ENCODE measurements around the gene TAB2. TPM values are rescaled to one million over a fixed set of nuclear protein-coding genes. Genes with fewer than 3 reads are reported as not detected.

Gene TAB2
- total RNA-seq, 1 experiment from 2014 or later = 56.2 TPM

- peaks cover 46% of the 10 kb centered on the region for H3K79me2 ChIP-seq (ENCODE audit: insufficient read depth, low read length)
- peaks cover 5% of the 10 kb centered on the region; the same call in 1 of the 2 replicates for H3K4me1 ChIP-seq (ENCODE audit: insufficient read depth, low read length)
- Mint-ChIP-seq H3K4me1 (peaks cover 65 to 68% of the 10 kb centered on the region in 2 experiments), H3K27me3 (ENCODE audit: low read depth) (no peaks in the 10 kb centered on the region), H3K36me3 (ENCODE audit: insufficient read depth in 1 of 3, low read depth in 3 of 3) (peaks cover 0 to 9% (median 4%) of the 10 kb centered on the region in 3 experiments; a peak in 5 of 7 replicates), H3K4me3 (no peak overlapping the region), H3K27ac (peak overlapping the region in 1 of 3 experiments; percentile 26; a peak in 1 of 7 replicates), H3K9me3 (no peaks in the 10 kb centered on the region)
- no peak overlapping the region for H3K4me2 ChIP-seq (ENCODE audit: insufficient read depth, insufficient read length, low read length)
- H3K18ac ChIP-seq (ENCODE audit: insufficient read length, low read depth, low read length) = no peak overlapping the region
- H2BK20ac ChIP-seq (ENCODE audit: low read depth, low read length, poor library complexity, severe bottlenecking) = no peak overlapping the region
- H2BK5ac ChIP-seq (ENCODE audit: insufficient read length, low read length) = no peak overlapping the region
- H3K27ac ChIP-seq (ENCODE audit: insufficient read length, low read depth, low read length) = no peak overlapping the region
- no peak overlapping the region for H3K14ac ChIP-seq (ENCODE audit: insufficient read depth, low read length)
- H3K56ac ChIP-seq (ENCODE audit: insufficient read length, low read depth, low read length) = no peak overlapping the region
- H4K91ac ChIP-seq (ENCODE audit: insufficient read length, low read depth, low read length) = no peak overlapping the region
- no peak overlapping the region for H2BK15ac ChIP-seq (ENCODE audit: low read depth, low read length)
- H3K9me3 ChIP-seq (ENCODE audit: control insufficient read depth, low read depth, low read length) = no peaks in the 10 kb centered on the region
- H2BK120ac ChIP-seq (ENCODE audit: low read depth, low read length, poor library complexity, severe bottlenecking) = no peak overlapping the region
- WGBS (ENCODE audit: extremely low coverage, insufficient read length, low lambda C conversion rate) = no CpG with 5 or more reads among the region's 3 CpGs
- H4K20me1 ChIP-seq (ENCODE audit: control insufficient read depth, insufficient read depth, insufficient read length) = no peaks in the 10 kb centered on the region
- no peak overlapping the region for H2BK12ac ChIP-seq (ENCODE audit: insufficient read length, low read depth, low read length)
- no peaks in the 10 kb centered on the region for H3K27me3 ChIP-seq (ENCODE audit: insufficient read depth, low read length)
- H3K79me1 ChIP-seq (ENCODE audit: insufficient read depth, low read depth, low read length, poor library complexity, severe bottlenecking) = peaks cover 5% of the 10 kb centered on the region
- H3K4ac ChIP-seq (ENCODE audit: low read depth, low read length) = no peak overlapping the region
- TF ChIP-seq CTCF (conservative IDR thresholded peaks at IDR 0.05) = no peak
- H2AFZ ChIP-seq (ENCODE audit: low read length) = no peak overlapping the region
- H3K9ac ChIP-seq (ENCODE audit: extremely low read depth, insufficient read length, low read length) = no peak overlapping the region
- no peak overlapping the region for H4K5ac ChIP-seq (ENCODE audit: insufficient read length, low read depth, low read length)
- no peak overlapping the region for H3T11ph ChIP-seq (ENCODE audit: low read length)
- no peak overlapping the region for H4K8ac ChIP-seq (replicated peaks; ENCODE audit: insufficient read length, low read depth, low read length)
- DNase-seq = no peak
- H3K23me2 ChIP-seq (ENCODE audit: insufficient read length, low read depth, low read length, poor library complexity, severe bottlenecking) = no peaks in the 10 kb centered on the region
- no peak overlapping the region for H3K23ac ChIP-seq (ENCODE audit: insufficient read length, low read depth, low read length)
- H2AK5ac ChIP-seq (ENCODE audit: insufficient read length, low read length) = no peak overlapping the region
These were observed 16.7 kb downstream of the TAB2 start for GRCh38 chr6:149334201-149334600.
